ENCODE data around the gene KCNQ5.

GRCh38 chr6:73062837-73063236 lies 441.0 kb downstream of the KCNQ5 start:
- TF ChIP-seq EZH2 (IDR thresholded peaks at IDR 0.05; ENCODE audit: low read length, missing control alignments) (no peak), CTCF (conservative IDR thresholded peaks at IDR 0.05 in 1 of 2, IDR thresholded peaks at IDR 0.05 in 1 of 2; ENCODE audit: low read depth in 1 of 2, low read length in 2 of 2) (no peak)
